LNCAP (cell line): ENCODE results near the gene MGAT2.

ENCODE experiments used
- TF ChIP-seq, protein P1 (sequence below): fragments of 450-650 bp; IDR thresholded peaks from 2 replicates; pipeline ENCODE4 v1.5.1; 2017; ENCODE audit warnings: mild to moderate bottlenecking

The MGAT2 gene

DNA sequence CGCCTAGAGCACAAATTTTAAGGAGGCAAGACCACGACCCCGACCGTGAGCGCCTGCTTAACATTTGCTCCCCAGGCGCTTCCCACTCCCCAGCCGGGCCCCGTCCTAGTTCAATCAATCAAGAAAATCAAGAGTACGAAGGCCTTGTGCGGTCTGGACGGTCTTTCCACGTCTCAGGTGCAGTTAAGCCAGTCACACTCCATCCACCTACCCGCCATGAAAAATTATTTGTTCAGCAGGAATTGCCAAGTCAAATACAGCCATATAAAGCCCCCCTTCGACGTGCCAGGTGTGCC, 22.5 kb upstream of the MGAT2 start:
- TF ChIP-seq, protein P1, sequence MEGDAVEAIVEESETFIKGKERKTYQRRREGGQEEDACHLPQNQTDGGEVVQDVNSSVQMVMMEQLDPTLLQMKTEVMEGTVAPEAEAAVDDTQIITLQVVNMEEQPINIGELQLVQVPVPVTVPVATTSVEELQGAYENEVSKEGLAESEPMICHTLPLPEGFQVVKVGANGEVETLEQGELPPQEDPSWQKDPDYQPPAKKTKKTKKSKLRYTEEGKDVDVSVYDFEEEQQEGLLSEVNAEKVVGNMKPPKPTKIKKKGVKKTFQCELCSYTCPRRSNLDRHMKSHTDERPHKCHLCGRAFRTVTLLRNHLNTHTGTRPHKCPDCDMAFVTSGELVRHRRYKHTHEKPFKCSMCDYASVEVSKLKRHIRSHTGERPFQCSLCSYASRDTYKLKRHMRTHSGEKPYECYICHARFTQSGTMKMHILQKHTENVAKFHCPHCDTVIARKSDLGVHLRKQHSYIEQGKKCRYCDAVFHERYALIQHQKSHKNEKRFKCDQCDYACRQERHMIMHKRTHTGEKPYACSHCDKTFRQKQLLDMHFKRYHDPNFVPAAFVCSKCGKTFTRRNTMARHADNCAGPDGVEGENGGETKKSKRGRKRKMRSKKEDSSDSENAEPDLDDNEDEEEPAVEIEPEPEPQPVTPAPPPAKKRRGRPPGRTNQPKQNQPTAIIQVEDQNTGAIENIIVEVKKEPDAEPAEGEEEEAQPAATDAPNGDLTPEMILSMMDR = no peak

DNA sequence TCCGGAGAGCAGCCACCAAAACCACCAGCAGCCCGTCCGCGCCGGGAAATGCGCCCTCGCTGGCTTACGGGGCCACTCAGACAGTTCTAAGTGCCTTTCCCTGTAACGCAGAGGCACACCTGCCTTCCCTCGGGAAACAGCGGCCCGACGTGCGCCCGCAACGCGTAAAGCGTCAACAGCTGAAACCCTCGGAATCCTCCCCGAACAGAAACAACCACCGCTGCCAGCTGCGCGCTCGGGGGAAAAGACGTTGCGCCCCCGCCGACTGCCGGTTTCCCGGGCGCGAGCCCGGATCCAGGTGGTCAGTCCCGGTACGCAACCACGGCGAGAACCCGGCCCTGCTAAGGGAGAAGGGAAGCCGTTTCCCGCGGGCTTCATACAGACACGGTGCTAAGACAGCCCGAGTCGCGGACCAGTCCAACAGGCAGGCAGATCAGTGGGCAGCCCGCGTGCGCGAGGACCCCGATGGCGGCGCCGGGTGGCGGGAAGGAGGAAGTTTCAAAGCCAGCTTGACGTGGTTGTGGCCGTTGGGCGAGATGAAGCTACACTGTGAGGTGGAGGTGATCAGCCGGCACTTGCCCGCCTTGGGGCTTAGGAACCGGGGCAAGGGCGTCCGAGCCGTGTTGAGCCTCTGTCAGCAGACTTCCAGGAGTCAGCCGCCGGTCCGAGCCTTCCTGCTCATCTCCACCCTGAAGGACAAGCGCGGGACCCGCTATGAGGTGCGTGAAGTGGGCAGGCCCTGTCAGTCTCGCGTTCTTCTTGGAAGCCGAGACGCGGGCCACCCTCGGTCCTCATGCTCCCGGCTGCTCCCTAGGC, 21.9 kb upstream of the MGAT2 start, which contains the start of gene LRR1:
Gene LRR1 (plus strand): TSS at position 456 of the 816 bp plus-strand sequence. CDS start 81 bp downstream, at position 537.
- TF ChIP-seq, protein P1 = no peak

DNA sequence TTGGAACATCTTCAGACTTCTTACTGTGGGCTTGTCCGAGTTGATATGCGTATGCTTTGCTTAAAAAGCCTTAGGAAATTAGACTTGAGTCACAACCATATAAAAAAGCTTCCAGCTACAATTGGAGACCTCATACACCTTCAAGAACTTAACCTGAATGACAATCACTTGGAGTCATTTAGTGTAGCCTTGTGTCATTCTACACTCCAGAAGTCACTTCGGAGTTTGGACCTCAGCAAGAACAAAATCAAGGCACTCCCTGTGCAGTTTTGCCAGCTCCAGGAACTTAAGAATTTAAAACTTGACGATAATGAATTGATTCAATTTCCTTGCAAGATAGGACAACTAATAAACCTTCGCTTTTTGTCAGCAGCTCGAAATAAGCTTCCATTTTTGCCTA, 13.0 kb upstream of the MGAT2 start:
- TF ChIP-seq, protein P1 = no peak

DNA sequence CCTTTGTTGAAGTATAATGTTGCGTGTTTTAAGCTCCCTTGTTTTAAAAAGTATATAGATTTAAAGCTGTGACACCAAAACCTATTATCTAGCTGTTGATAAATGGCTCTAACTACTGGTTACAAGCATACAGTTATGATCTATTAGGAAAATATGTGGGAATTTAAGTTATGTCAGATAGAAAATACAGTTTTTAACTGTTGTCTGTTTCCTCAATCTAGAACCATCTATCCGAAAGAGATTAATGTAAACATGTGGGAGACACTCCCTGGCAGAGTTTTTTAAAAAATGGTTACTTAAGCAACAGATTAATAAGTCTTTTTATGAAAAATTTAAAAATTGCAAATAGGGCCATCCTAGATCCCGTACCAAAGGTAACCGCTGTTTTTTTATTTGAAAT, 8.3 kb upstream of the MGAT2 start:
- TF ChIP-seq, protein P1 = no peak

DNA sequence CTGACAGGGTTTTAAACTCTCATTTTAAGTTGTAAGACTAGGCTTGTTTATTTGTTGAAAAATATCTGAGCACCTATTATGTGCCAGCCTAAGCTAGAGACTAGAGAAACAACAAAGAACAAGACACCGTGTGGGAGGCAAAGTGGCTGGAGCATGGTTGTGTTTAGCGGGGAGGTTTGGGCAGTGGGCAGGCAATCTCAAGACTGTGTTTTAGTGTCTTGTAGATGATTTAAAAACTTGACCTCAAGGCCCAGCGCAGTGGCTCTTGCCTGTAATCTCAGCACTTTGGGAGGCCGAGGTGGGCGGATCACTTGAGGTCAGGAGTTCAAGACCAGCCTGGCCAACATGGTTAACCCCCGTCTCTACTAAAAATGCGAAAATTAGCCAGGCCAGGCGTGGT, 7.9 kb upstream of the MGAT2 start:
- TF ChIP-seq, protein P1 = no peak

DNA sequence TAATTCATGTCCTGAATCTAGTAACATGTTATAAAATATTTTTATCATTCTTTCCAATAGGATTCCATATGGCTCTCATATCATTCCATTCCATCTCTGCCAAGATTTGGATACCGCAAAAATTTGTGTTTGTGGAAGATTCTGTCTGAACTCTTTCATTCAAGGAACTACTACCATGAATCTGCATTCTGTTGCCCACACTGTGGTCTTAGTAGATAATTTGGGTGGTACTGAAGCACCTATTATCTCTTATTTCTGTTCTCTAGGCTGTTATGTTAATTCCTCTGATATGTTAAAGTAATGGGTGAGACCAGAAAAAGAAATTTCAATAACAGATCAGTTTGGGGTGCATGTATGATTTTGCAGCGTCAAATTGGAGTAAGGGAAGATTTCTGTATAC, 6.4 kb upstream of the MGAT2 start:
- TF ChIP-seq, protein P1 = no peak

DNA sequence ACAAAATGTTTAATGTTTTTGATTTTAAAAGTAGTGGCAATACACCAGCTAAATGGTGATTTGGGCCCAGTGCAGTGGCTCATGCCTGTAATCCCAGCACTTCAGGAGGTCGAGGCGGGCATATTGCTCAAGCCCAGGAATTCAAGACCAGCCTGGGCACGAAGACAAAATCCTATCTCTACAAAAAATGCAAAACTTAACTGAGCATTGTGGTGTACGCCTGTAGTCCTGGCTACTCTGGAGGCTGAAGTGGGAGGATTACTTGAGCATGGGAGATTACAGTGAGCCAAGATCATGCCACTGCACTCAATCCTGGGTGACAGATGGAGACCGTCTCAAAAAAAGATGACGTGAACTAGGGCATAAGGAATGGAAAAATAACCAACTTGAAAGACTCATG, 4.8 kb upstream of the MGAT2 start:
- TF ChIP-seq, protein P1 = no peak
